A549 treated with Hydrocortisone at 1 μM for 4 hours (cell line): ENCODE results near the gene P3R3URF. TPM values are rescaled to one million over a fixed set of nuclear protein-coding genes. Genes with fewer than 3 reads are reported as not detected.

Experiments
- total RNA-seq: library from RNA; stranded (reverse); fragments of 200-300 nt; extraction: Qiagen RNA extraction; gene quantifications from 5 replicates; pipeline ENCODE4 v1.2.3, GENCODE V29; 2022

P3R3URF gene
- not detected in 5 replicates for total RNA-seq

DNA sequence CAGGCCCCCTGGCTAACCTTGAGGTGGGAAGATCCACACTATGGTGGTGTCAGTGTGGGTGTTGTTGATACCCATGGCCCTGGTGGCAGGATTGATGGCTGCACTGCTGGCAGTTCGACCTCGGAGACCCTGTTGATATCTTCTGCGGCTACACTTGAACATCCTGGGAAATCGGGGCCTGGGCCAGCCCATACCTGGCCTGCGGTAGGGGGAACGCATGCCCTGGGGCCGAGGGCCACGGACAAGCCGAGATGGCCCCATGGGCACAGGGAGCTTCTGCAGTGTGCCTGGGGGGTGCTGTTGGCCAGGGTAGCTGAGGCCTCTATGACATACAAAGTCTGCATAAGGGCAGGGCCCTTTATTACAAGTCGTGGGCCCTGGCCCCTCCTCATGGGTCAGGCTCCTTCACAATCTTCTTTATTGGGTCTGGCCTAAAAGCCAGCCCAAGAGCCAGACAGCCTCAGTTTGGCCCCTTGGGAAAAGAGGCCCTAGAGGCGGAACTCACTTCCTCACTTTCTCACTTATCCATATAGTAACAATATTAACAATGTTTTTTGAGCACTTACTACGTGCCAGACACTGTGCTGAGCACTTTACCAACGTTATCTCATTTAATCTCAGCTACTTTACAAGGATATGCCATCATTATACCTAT lies at the start of gene P3R3URF:
Gene P3R3URF (minus strand): TSS at position 278 of the 655 bp plus-strand sequence. CDS start 17 bp downstream, at position 261.

DNA sequence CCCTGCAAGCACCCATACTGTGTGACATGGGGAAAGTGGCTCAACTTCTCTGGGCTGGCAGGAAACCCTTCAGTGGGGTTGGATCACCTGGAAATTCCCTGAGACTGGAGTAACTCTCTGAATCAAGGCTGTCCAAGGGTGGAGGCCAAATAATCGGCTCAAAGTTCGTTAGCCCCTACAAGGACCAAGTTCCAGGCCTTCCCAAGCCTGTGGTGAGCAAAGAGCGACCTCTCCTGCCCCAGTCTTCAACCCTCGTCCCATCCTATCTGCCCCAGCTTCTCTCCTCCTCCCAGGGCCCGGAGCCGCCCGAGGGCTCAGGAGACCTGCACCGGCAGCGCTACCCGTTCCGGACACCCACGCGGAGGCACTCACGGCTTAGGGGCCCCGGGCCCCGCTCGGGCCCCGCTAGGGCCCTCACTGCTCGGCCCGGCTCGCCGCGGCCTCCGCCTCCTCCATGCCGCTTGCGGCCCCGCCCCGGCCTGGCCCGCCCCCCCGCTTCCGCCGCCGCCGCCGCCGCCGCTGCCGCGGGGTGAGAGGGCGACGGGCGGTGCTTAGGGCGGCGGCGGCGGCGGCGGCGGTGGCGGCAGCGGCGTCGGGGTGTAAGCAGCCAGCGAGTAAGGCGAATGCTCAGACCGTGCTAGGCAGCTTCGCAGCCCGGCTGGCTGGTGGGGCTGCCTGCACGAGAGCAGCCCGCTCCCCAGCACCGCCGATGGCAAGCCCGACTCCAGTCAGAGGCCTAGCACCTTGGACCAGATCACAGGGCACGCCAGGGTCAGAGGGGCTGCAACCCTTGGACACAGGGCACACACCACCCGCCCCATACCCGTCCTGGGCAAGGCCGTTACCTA lies 21.9 kb upstream of the P3R3URF start, which contains the start of gene POMGNT1:
Gene POMGNT1 (minus strand): TSS at position 471 of the 848 bp plus-strand sequence. CDS start 613 bp downstream, outside the sequence.

DNA sequence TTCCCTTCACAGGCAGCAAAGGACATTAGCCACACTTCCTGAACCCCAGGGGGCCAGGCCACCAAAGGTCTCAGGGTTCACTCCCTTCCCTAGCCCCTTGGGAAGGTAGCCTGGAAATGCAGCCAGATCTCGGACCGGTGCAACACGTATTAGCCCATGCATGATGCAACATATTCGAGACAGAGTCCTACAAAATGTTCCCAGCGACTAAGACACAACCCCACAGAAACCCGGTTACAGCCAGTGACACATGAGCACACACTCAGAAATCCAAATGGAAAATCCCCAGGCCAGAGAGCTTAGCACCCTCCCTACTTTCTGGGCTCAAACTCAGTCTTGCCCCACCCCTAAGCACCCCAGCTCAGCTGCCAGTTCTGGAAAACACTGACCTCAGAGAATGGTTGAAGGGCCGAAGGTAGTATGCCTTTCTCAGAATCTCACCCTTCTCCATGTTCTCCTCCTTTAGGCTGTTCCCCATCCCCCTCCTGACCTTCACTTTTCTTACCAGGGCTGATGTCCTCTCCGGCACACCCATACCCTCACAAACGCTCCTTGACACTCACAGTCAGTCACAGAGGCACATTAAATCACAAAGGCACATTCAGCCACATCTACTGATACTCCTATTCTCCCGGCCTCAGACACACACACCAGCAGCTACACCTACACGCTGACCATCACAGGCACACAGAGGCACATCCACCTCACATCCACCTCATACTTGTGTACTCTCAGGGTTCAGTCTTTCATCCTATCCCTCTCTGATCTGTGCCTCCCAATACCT lies 1.6 kb downstream of the P3R3URF start, which contains the start of gene TSPAN1:
Gene TSPAN1 (plus strand): TSS at position 640 of the 784 bp plus-strand sequence. CDS start 6,021 bp downstream, outside the sequence.

DNA sequence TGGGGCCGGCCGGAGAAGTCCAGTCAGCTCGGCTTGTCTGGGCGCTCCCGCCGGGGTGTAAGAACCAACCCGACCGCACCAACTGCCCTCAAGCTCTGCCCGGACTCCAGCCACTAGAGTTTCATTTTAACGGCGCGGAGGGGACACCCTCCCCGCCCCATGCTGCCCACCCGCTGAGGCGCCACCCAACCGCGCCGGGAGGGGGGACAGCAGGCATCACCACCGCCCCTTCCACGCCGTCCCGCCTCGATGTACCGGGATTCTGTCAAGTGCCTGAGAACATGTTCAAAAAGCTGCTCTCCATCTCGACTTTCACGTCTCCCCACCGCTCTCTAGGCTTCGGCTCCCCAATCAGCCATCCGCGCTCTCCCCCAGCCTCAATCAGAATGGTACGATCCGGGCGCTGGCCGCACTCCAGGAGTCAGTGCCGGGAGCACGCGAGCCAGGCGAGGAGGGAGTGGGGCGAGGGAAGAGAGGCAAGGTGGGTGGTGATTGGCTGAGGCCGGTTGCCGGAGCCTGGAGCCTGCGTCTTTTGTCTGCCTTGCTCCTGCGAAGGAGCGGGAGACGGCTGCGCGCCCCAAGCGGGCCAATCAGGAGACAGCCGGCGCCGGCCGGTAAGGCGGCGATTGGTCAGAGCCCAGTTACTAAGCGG lies 43.6 kb downstream of the P3R3URF start, which contains the start of gene PIK3R3:
Gene PIK3R3 (minus strand): TSS at position 101 of the 652 bp plus-strand sequence. CDS start 677 bp downstream, outside the sequence.

Other genes starting within 250 kb of the P3R3URF start
- gene PIK3R3, start 43.9 kb downstream of the P3R3URF start, total RNA-seq: 1.3 to 1.9 TPM (median 1.4 TPM) in 5 replicates
- 1.8 to 3.5 TPM (median 2.5 TPM) in 5 replicates for gene TSPAN1, start 1.4 kb downstream of the P3R3URF start, total RNA-seq
- 39.8 to 49.0 TPM (median 45.3 TPM) in 5 replicates for gene POMGNT1, start 21.9 kb upstream of the P3R3URF start, total RNA-seq
- not detected in 5 replicates for gene LURAP1, start 26.8 kb upstream of the P3R3URF start, total RNA-seq
- gene RAD54L, start 71.3 kb upstream of the P3R3URF start, total RNA-seq: 9.1 to 11.7 TPM (median 11.5 TPM) in 5 replicates
- gene LRRC41, start 127.1 kb upstream of the P3R3URF start, total RNA-seq: 40.6 to 45.7 TPM (median 42.5 TPM) in 5 replicates
- 391 to 458 TPM (median 415 TPM) in 5 replicates for gene UQCRH, start 127.2 kb upstream of the P3R3URF start, total RNA-seq
- gene NSUN4, start 164.3 kb upstream of the P3R3URF start, total RNA-seq: 11.4 to 14.3 TPM (median 12.5 TPM) in 5 replicates
- gene FAAH, start 217.8 kb upstream of the P3R3URF start, total RNA-seq: 0.61 to 0.88 TPM (median 0.81 TPM) in 5 replicates